Loucy (cell line): ENCODE measurements around the gene AIG1.

ENCODE experiments used
- H2AFZ ChIP-seq: fragments of 200-600 bp; sonication (generic); 2 replicates; pipeline ENCODE4 v1.6.0; 2016; ENCODE audit warnings: antibody characterized with exemption, mild to moderate bottlenecking, low read length, moderate library complexity
- H3F3A ChIP-seq: fragments of 200-600 bp; 2 replicates; pipeline ENCODE4 v1.6.0; 2016; ENCODE audit warnings: antibody characterized with exemption, low read depth, mild to moderate bottlenecking
- H3K27me3 ChIP-seq: fragments of 200-600 bp; sonication (generic); 2 replicates; pipeline ENCODE4 v1.6.1; 2014; ENCODE audit warnings: low read length, mild to moderate bottlenecking; ENCODE audit not compliant: insufficient read depth, poor library complexity, severe bottlenecking
- H3K36me3 ChIP-seq: fragments of 200-600 bp; sonication (generic); 2 replicates; pipeline ENCODE4 v1.6.1; 2016; ENCODE audit warnings: low read length; ENCODE audit not compliant: insufficient read depth
- H3K4me1 ChIP-seq: fragments of 200-600 bp; sonication (generic); 2 replicates; pipeline ENCODE4 v1.5.1; 2014; ENCODE audit warnings: low read length, mild to moderate bottlenecking; ENCODE audit not compliant: insufficient read depth, poor library complexity, severe bottlenecking
- H3K4me2 ChIP-seq: fragments of 200-600 bp; sonication (generic); 2 replicates; pipeline ENCODE4 v1.6.0; 2014; ENCODE audit warnings: antibody characterized with exemption, low read length, low read depth, mild to moderate bottlenecking; ENCODE audit not compliant: poor library complexity, severe bottlenecking
- H3K4me3 ChIP-seq: fragments of 200-600 bp; sonication (generic); 2 replicates; pipeline ENCODE4 v1.5.1; 2014; ENCODE audit warnings: low read length, mild to moderate bottlenecking, mixed read lengths; ENCODE audit not compliant: poor library complexity, severe bottlenecking
- H3K79me2 ChIP-seq: fragments of 200-600 bp; sonication (generic); 2 replicates; pipeline ENCODE4 v1.6.1; 2014; ENCODE audit warnings: low read length; ENCODE audit not compliant: insufficient read depth
- H3K9ac ChIP-seq: fragments of 200-600 bp; sonication (generic); 2 replicates; pipeline ENCODE4 v1.6.0; 2014; ENCODE audit warnings: mild to moderate bottlenecking, low read depth, low read length, moderate library complexity; ENCODE audit not compliant: poor library complexity, severe bottlenecking
- H3K9me2 ChIP-seq: fragments of 200-600 bp; sonication (generic); replicated peaks from 2 replicates; pipeline ENCODE4 v1.6.1; 2016; ENCODE audit warnings: low read depth, low read length, mixed read lengths
- H3K9me3 ChIP-seq: fragments of 200-600 bp; sonication (generic); 2 replicates; pipeline ENCODE4 v1.6.1; 2014; ENCODE audit warnings: mild to moderate bottlenecking, antibody characterized with exemption, low read length, low read depth; ENCODE audit not compliant: insufficient read depth
- H4K20me1 ChIP-seq: fragments of 200-600 bp; sonication (generic); 2 replicates; pipeline ENCODE4 v1.6.0; 2014; ENCODE audit warnings: antibody characterized with exemption, low read length, mild to moderate bottlenecking; ENCODE audit not compliant: insufficient read depth, poor library complexity, severe bottlenecking
- CTCF ChIP-seq: fragments of 200-600 bp; sonication (generic); conservative IDR thresholded peaks from 2 replicates; pipeline ENCODE4 v1.5.1; 2014; ENCODE audit warnings: mild to moderate bottlenecking, antibody characterized with exemption, low read length
- EZH2phosphoT487 ChIP-seq: fragments of 200-600 bp; IDR thresholded peaks from 2 replicates; pipeline ENCODE4 v1.6.1; 2018; ENCODE audit warnings: antibody characterized with exemption, mild to moderate bottlenecking, moderate library complexity, borderline replicate concordance

AIG1 gene

GRCh38 chr6:143174951-143175350 lies 114.3 kb downstream of the AIG1 start:
- Histone ChIP-seq H3K4me2 (no peak overlapping the region), H2AFZ (no peak overlapping the region), H3K36me3 (peaks cover 10% of the 10 kb centered on the region; the same call in 1 of the 2 replicates), H3K79me2 (no peaks in the 10 kb centered on the region), H4K20me1 (no peaks in the 10 kb centered on the region), H3K4me1 (no peaks in the 10 kb centered on the region), H3K27me3 (no peaks in the 10 kb centered on the region), H3F3A (no peaks in the 10 kb centered on the region), H3K4me3 (no peak overlapping the region), H3K9me3 (peaks cover 5% of the 10 kb centered on the region; the same call in 1 of the 2 replicates), H3K9me2 (no peaks in the 10 kb centered on the region), H3K9ac (no peak overlapping the region)
- TF ChIP-seq CTCF (no peak), EZH2phosphoT487 (no peak)

GRCh38 chr6:143176090-143177021 lies 115.7 kb downstream of the AIG1 start:
- Histone ChIP-seq H3K4me1 (no peaks in the 10 kb centered on the region), H2AFZ (no peak overlapping the region), H3K9ac (no peak overlapping the region), H3K9me3 (peaks cover 5% of the 10 kb centered on the region; the same call in 1 of the 2 replicates), H3K4me3 (no peak overlapping the region), H3K36me3 (peaks cover 10% of the 10 kb centered on the region; the same call in 1 of the 2 replicates), H3K79me2 (no peaks in the 10 kb centered on the region), H3K27me3 (no peaks in the 10 kb centered on the region), H4K20me1 (no peaks in the 10 kb centered on the region), H3F3A (no peaks in the 10 kb centered on the region), H3K9me2 (no peaks in the 10 kb centered on the region), H3K4me2 (no peak overlapping the region)
- no peak for TF ChIP-seq EZH2phosphoT487
- TF ChIP-seq CTCF, result peak; percentile 51

- Histone ChIP-seq H3K4me1 (no peaks in the 10 kb centered on the region), H3K79me2 (no peaks in the 10 kb centered on the region), H3F3A (no peaks in the 10 kb centered on the region), H3K9ac (no peak overlapping the region), H3K36me3 (peaks cover 10% of the 10 kb centered on the region; the same call in 1 of the 2 replicates), H3K4me3 (no peak overlapping the region), H3K9me3 (peaks cover 5% of the 10 kb centered on the region; the same call in 1 of the 2 replicates), H4K20me1 (no peaks in the 10 kb centered on the region), H3K27me3 (no peaks in the 10 kb centered on the region), H3K4me2 (no peak overlapping the region), H2AFZ (no peak overlapping the region), H3K9me2 (no peaks in the 10 kb centered on the region)
- TF ChIP-seq EZH2phosphoT487 (no peak), CTCF (no peak)
Measured at GRCh38 chr6:143177706-143178105, 117.0 kb downstream of the AIG1 start.
